Panc1 (cell line): ENCODE results near the gene TMEM238L. TPM values are rescaled to one million over a fixed set of nuclear protein-coding genes. Genes with fewer than 3 reads are reported as not detected.

Experiments used
- ATAC-seq: fragments of 200-7000 bp; cut with Tn5 transposase; 2 replicates; pipeline ENCODE4 v1.9.1; 2020; ENCODE audit warnings: mild to moderate bottlenecking, moderate library complexity
- BruUV-seq: library from RNA; stranded (reverse); fragments of 400-500 nt; replicated peaks from 2 replicates; lab custom pipeline; 2021; lab: Mats Ljungman, UMichigan
- CTCF ChIA-PET: fragments of 300-600 bp; sonication (Branson Sonifier 250); formaldehyde crosslinking; loops from one replicate; lab custom pipeline; 2022; ENCODE audit warnings: antibody characterized with exemption; lab: Charles Lee
- POLR2A ChIA-PET: fragments of 300-600 bp; sonication (Branson Sonifier 250); formaldehyde crosslinking; loops from one replicate; lab custom pipeline; 2022; ENCODE audit warnings: antibody characterized with exemption; lab: Charles Lee
- DNase-seq: peaks from one replicate; pipeline ENCODE4 v3.0.0-alpha.2; 2010; ENCODE audit warnings: low read depth, low spot score
- H3K27ac ChIP-seq: 2 replicates; pipeline ENCODE4 v1.5.1; 2011; ENCODE audit warnings: mild to moderate bottlenecking, low read length, inconsistent platforms
- H3K27me3 ChIP-seq: fragments of 200-500 bp; sonication (Bioruptor generic); 2 replicates; pipeline ENCODE4 v1.6.0; 2014; ENCODE audit warnings: low read length, inconsistent platforms; ENCODE audit not compliant: control insufficient read depth, insufficient read depth
- H3K36me3 ChIP-seq: fragments of 200-500 bp; sonication (Bioruptor generic); 2 replicates; pipeline ENCODE4 v1.5.1; 2014; ENCODE audit warnings: inconsistent platforms, mild to moderate bottlenecking, low read length, moderate library complexity; ENCODE audit not compliant: control insufficient read depth, insufficient read depth
- H3K4me1 ChIP-seq: 2 replicates; pipeline ENCODE4 v1.5.1; 2011; ENCODE audit warnings: inconsistent platforms, mild to moderate bottlenecking, low read length, moderate library complexity; ENCODE audit not compliant: control insufficient read depth, insufficient read depth
- H3K4me3 ChIP-seq, 2 experiments: 2 replicates each; pipeline ENCODE4 v1.5.1; 2011 to 2012; ENCODE audit warnings: low read depth in 2 of 2, low read length in 2 of 2, mild to moderate bottlenecking in 2 of 2, inconsistent platforms in 1 of 2, moderate library complexity in 1 of 2
- H3K9me3 ChIP-seq: fragments of 200-500 bp; sonication (Bioruptor generic); 2 replicates; pipeline ENCODE4 v1.5.1; 2014; ENCODE audit warnings: low read depth, mild to moderate bottlenecking, inconsistent platforms, low read length, moderate library complexity; ENCODE audit not compliant: control insufficient read depth, insufficient read depth
- CTCF ChIP-seq: fragments of 450-650 bp; IDR thresholded peaks from 2 replicates; pipeline ENCODE4 v1.5.1; 2017; ENCODE audit warnings: mild to moderate bottlenecking
- POLR2AphosphoS5 ChIP-seq: IDR thresholded peaks from 2 replicates; pipeline ENCODE4 v1.6.1; 2012; ENCODE audit warnings: mild to moderate bottlenecking, low read depth, low read length, moderate library complexity
- SIN3A ChIP-seq: IDR thresholded peaks from 2 replicates; pipeline ENCODE4 v1.6.1; 2012; ENCODE audit warnings: low read depth, mild to moderate bottlenecking, low read length, moderate library complexity, borderline replicate concordance; ENCODE audit not compliant: insufficient read depth
- TCF7L2 ChIP-seq: IDR thresholded peaks from 2 replicates; pipeline ENCODE4 v1.6.1; 2011; ENCODE audit warnings: mild to moderate bottlenecking, low read depth, low read length, inconsistent platforms
- in situ Hi-C: cut with HindIII; loops from 2 replicates; pipeline ENCODE4 v1.10.0; 2016; ENCODE audit warnings: low sequenced_read_pairs, low pct_unique_long_range_greater_than_20kb
- intact Hi-C: fragments of 100-400 bp; cut with micrococcal nuclease; formaldehyde crosslinking; loops from one replicate; pipeline ENCODE4 v1.10.0; 2022; ENCODE audit not compliant: unreplicated experiment
- total RNA-seq: library from RNA; stranded (reverse); gene quantifications from one replicate; pipeline ENCODE4 v1.2.1, GENCODE V29; 2021; ENCODE audit not compliant: unreplicated experiment
- TF ChIP-seq, protein P1 (sequence below), 2 experiments: IDR thresholded peaks; 2 replicates each; pipeline ENCODE4 v1.6.1; 2011 to 2012; ENCODE audit warnings: low read depth in 2 of 2, control low read depth in 1 of 2, low read length in 1 of 2, mild to moderate bottlenecking in 1 of 2, moderate library complexity in 1 of 2; ENCODE audit not compliant: insufficient read depth in 1 of 2

The TMEM238L gene
- total RNA-seq, 1 experiment from 2014 or later: not detected

- CTCF ChIA-PET: no interaction called here
- Histone ChIP-seq H3K4me3 (no peak overlapping the region), H3K9me3 (no peaks in the 10 kb centered on the region), H3K4me1 (no peaks in the 10 kb centered on the region; the same call in 1 of the 2 replicates), H3K27me3 (no peaks in the 10 kb centered on the region), H3K36me3 (no peaks in the 10 kb centered on the region), H3K27ac (no peak overlapping the region)
- TF ChIP-seq TCF7L2 (no peak), CTCF (no peak), SIN3A (no peak), POLR2AphosphoS5 (no peak)
- TF ChIP-seq, protein P1, sequence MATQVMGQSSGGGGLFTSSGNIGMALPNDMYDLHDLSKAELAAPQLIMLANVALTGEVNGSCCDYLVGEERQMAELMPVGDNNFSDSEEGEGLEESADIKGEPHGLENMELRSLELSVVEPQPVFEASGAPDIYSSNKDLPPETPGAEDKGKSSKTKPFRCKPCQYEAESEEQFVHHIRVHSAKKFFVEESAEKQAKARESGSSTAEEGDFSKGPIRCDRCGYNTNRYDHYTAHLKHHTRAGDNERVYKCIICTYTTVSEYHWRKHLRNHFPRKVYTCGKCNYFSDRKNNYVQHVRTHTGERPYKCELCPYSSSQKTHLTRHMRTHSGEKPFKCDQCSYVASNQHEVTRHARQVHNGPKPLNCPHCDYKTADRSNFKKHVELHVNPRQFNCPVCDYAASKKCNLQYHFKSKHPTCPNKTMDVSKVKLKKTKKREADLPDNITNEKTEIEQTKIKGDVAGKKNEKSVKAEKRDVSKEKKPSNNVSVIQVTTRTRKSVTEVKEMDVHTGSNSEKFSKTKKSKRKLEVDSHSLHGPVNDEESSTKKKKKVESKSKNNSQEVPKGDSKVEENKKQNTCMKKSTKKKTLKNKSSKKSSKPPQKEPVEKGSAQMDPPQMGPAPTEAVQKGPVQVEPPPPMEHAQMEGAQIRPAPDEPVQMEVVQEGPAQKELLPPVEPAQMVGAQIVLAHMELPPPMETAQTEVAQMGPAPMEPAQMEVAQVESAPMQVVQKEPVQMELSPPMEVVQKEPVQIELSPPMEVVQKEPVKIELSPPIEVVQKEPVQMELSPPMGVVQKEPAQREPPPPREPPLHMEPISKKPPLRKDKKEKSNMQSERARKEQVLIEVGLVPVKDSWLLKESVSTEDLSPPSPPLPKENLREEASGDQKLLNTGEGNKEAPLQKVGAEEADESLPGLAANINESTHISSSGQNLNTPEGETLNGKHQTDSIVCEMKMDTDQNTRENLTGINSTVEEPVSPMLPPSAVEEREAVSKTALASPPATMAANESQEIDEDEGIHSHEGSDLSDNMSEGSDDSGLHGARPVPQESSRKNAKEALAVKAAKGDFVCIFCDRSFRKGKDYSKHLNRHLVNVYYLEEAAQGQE (IDR thresholded peaks at IDR 0.05; ENCODE audit: insufficient read depth in 1 of 2, low read depth in 2 of 2, low read length in 1 of 2): no peak
- ATAC-seq: peak; percentile 64; the same call in 1 of the 2 replicates
- POLR2A ChIA-PET: no interaction called here
- in situ Hi-C loops (no loop called here), intact Hi-C loops (no loop called here)
- no peak for DNase-seq
- BruUV-seq: no TSS peak
Observed at GRCh38 chr17:10757067-10757466, 46.8 kb downstream of the TMEM238L start.

GRCh38 chr17:10756619-10757018 lies 47.3 kb downstream of the TMEM238L start:
- ATAC-seq (no peak), DNase-seq (no peak)
- TF ChIP-seq CTCF (no peak), POLR2AphosphoS5 (no peak), TCF7L2 (no peak), SIN3A (no peak)
- TF ChIP-seq, protein P1 (IDR thresholded peaks at IDR 0.05; ENCODE audit: insufficient read depth in 1 of 2, low read depth in 2 of 2, low read length in 1 of 2): no peak
- no peak overlapping the region for H3K4me3 ChIP-seq
- H3K9me3 ChIP-seq: no peaks in the 10 kb centered on the region
- H3K36me3 ChIP-seq: no peaks in the 10 kb centered on the region
- ChIA-PET POLR2A (no interaction called here), CTCF (no interaction called here)
- no peaks in the 10 kb centered on the region for H3K27me3 ChIP-seq
- in situ Hi-C loops (no loop called here), intact Hi-C loops (no loop called here)
- no TSS peak for BruUV-seq
- no peaks in the 10 kb centered on the region; the same call in 1 of the 2 replicates for H3K4me1 ChIP-seq
- no peak overlapping the region for H3K27ac ChIP-seq
